ENCODE measurements around the gene ANKRD37.
"Not testable (repeated sequence)": the region's sequence is repeated elsewhere in the genome, so short reads cannot be mapped to it uniquely, and the experiment has no call there.

ANKRD37 gene, protein sequence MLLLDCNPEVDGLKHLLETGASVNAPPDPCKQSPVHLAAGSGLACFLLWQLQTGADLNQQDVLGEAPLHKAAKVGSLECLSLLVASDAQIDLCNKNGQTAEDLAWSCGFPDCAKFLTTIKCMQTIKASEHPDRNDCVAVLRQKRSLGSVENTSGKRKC

DNA sequence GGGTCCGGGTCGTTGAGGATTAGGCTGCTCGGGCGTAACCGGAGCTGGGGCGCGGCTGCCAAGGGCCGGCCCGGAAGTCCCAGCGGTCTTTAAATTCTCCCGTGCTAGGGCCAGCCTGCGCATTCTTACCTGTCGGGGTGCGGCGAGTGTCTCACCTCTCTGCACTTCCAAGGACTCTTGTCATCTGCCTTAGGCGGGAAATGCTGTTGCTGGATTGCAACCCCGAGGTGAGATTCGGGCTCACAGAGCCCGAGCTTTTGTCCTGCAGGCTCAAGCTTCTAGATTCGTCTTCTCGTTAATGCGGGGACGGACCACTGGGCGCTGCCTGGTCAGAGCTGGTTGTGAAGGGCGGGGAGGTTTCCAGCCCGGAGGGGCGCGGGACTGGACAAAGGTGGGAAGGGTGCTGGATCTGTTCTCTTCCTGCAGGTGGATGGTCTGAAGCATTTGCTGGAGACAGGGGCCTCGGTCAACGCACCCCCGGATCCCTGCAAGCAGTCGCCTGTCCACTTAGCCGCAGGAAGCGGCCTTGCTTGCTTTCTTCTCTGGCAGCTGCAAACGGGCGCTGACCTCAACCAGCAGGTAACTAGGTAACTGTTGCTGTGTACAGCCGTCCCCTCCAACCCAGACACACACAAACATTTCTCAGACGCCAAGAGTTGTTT, at the start of gene ANKRD37:
TSS of gene ANKRD37 (plus strand) at position 118 of the 662 bp plus-strand sequence. CDS start at position 201, 83 bp downstream.
- peak; percentile 40 for DNase-seq

DNA sequence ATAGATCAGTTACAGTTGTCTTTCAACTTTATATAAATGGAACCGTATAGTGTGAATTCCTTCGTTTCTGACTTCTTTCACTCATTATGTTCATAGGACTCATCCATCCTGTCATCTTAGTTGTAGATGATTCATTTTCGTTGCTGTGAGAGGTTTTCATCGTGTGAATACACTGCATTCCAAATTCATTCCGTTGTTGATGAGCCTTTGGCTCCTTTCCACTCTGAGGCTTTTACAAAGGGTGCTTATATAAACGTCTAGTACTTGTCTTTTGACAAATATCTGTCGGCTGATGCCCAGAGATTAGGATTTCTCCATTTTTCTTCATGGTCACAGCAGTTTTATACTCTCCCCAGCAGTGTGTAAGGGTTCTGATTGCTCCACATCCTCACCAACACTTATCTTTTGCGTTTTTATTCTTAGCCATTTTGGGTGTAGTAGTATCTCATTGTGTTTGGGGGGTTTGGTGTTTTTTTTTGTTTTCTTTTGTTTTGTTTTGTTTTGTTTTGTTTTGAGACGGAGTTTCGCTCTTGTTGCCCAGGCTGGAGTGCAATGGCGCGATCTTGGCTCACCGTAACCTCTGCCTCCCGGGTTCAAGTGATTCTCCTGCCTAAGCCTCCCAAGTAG, 49.6 kb upstream of the ANKRD37 start:
- no peak for DNase-seq

DNA sequence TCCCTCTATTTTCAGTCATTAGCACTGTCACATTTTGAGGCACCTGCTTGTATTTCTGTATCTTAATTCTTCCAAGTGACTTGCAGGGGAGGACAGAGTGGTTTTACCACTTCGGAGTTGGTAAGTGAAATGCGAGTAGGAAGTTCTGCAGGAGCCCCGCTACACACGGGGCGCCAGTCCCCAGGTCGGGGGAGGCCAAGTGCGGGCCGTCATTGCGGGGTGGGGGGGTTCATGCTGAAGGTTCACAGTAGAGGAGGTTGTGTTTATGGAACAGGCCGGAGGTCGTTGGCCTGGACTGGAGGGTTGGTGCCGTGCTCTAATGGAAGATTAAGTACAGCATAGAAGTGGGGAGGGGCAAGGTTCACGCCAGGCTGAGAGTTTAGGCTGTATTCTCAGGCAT, 45.0 kb upstream of the ANKRD37 start:
- DNase-seq: no peak

DNA sequence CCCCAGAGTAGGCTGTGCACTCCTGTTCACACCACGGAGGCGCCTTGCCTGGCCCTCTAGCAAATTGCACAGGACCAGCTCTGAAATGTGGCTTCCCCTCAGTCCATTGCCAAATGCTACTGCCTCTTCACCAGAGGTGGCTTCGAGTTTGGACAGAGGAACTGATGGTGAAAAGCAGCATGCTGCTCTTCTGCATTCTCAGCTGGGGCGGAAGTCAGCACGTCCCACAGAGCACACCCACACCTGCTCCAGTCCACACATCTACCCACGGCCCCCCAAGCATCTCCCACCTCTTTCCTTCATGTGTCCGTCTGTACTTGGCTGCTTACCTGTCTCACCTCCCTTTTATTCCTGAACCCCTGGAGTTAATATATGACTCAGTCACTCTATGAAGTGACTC, 44.4 kb upstream of the ANKRD37 start:
- DNase-seq: no peak

DNA sequence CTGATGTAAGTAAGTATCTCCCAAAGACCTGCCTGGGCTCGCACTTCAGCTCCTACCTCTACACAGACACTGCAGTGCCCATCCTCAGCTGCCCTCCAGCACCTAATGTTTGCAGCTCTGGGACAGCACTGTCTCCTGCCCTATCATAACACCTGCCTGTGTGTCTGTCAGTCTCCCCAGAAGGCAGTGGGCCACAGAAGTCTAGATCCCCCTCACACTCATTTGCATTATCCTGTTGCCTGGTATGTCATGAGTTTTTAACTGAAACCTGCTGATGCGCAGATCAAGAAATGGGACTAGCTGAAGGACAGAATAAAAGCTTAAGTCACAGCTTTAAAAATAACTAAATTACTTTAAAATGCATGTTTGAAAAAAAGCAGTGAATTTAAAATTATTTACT, 43.9 kb upstream of the ANKRD37 start:
- DNase-seq: no peak

DNA sequence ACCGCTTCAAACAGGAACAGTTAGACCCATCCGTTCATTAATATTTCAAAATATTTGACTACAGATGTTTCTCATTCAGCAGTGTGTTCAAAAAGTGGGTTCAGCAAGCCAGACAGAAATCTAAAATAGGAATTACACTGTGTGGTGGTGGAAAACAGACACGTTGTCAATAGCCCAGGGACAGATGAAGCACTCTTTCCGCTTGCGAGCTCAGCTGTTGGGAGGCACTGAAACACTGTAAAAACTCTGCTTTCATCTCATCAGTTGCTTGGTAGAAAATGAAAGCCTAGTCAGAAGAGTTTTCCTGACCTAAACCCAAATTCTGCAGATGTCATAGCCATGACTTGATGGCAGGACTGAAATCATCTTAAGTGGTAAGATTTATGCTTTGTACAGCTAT, 39.4 kb upstream of the ANKRD37 start:
- DNase-seq: no peak

DNA sequence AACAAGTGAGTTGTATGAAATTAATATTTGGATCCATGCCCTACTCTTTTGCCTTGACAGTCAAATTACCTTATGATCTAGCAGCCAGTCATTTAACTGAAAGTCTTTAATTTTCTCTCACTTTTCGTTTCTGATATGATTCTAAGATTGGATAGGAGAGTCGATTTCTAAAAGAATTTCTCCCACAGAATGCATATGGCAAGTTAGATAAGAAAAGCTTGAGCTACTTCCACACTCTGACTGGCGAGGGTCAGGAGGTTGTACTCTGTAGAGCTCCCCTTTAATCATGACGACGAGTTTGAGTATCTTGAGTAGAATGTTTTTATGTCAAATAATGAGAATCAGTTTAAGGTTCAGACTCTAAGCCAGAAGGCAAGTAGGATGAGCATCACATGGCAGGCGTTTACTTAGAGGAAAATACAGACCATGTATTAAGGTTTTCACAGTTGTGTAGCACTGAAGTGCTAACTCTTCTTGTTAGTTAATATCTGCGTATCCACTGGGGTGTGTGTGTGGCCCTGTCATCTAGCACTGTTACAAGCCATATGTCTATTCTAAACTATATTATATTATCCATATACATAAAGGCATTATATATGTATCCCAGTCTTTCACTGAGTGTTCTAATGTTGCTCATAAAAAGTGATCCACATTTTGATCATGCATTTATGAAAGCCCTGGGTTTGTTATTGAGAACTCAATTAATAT, 38.8 kb upstream of the ANKRD37 start:
- DNase-seq: no peak

DNA sequence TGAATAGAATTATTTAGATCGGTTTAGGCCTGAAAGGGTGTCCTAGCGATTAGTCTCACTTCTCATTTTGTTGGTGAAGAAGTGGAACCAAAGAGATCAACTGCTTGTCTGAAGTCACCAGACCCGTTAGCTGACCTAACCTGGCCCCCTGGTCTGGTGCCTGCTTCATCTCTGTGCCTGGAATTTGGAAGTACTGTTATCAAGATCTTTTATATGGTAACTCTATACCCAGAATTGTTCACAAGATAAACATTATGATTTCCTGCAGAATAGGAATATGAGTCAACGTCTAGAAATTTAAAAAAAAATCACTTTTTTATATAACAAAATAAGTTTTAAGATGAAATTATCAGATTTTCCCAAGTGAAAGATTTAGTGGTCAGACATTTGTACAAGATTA, 38.1 kb upstream of the ANKRD37 start:
- DNase-seq: no peak

DNA sequence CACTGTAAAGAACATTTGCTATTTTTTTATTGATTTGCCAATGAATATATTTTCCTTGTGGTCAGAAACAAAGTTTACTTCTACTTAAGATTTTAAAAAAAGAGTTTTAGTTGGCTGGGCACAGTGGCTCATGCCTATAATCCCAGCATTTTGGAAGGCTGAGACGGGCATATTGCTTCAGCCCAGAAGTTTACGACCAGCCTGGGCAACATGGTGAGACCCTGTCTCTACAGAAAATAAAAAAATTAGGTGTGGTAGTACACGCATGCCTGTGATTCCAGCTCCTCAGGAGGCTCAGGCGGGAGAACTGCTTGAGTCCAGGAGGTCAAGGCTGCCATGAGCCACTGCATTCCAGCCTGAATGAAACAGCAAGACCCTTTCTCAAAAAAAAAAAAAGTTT, 37.7 kb upstream of the ANKRD37 start:
- DNase-seq: no peak

DNA sequence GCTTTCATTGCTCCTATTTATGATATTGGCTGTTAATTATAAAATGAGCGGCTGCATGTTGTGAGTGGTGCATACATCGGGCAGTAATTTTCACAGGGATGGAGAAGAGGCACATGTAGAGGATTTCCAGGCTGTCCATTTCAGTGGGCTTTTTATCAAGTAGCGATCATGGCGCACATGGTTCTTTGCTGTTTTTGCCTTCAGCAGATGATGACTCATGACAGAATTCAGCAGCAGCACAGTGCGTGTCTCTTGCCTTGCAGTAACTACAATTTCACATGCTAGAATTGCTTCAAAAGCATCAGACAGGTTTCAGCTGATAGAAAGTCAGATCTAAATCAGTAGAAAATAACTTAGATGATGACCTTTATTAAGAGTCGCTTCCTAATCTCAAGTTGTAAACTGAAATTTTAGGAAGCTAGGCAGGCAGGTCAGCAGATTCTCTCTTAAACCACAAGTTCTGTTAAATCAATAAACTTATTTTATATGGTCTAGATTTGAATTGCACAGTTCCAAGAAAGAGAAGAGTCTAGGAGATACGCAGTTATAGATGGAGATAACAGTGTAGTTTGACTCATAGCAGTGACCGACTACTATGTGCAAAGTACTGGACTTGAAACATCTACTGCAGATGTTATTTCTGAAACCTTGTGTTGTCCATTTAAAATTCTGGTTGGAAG, 36.7 kb upstream of the ANKRD37 start:
- DNase-seq: no peak

DNA sequence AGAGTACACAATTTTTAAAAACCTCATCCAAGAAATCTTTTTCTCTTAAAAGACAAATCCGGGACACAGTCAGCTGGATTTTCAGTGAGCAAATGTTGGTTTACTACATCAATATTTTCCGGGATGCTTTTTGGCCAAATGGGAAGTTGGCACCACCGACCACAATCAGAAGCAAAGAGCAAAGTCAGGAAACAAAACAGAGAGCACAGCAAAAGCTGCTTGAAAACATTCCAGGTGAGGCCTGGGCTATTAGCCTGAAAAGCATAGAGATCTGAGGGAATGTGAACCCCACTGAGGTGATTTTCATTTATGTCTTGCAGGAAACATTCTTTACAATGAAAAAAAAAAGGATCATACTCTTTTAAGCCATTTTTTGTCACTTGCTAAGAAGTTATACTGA, 34.8 kb upstream of the ANKRD37 start:
- no peak for DNase-seq

DNA sequence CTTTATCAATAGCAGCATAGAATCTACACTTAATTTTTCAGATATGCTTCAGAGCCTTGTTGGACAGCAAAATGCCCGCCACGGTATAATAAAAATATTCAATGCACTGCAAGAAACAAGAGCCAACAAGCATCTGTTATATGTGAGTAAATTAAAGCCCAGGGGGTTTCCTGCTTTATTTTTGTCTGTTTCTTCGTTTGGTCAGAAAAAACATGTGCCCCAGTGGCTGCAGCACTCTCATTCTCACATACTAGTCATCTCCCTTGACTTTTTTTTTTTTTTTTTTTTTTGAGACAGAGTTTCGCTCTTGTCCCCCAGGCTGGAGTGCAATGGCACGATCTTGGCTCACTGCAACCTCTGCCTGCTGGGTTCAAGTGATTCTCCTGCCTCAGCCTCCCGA, 34.1 kb upstream of the ANKRD37 start:
- not testable (repeated sequence) for DNase-seq

DNA sequence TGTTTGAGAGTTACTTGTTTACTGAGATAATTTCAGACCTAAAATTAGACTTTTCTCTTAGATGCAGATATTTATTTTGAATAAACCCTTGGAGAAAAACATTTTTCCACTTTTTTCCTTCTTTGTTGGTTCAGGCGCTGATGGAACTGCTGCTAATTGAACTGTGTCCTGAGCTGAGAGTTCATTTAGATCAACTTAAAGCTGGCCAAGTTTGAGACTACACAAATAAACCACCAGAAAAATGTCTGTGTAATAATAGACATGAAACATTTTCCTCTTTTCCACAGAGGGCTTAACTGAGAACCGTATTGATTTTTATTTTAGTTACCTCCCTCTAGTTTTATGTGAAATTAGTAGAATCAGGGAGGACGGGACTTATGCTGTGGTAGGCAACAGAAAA, 33.4 kb upstream of the ANKRD37 start:
- DNase-seq: no peak

DNA sequence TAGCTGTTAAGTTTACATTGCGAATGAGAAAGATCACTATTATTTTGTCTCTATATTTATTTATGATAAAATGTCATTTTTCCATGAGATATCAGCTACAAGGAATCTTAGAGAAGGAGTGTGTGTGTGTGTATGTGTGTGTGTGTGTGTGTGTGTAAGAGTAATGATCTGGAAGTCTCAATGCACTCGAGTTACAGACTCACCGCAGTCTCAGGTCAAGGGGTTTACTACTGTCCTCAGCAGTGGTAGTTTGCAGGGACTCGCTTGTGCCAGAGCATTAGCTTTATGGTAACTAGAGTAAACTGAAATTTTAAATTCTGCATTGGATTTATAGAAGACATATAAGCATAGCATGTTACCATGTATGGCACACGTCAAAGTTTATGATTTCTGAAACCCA, 31.8 kb upstream of the ANKRD37 start:
- no peak for DNase-seq

DNA sequence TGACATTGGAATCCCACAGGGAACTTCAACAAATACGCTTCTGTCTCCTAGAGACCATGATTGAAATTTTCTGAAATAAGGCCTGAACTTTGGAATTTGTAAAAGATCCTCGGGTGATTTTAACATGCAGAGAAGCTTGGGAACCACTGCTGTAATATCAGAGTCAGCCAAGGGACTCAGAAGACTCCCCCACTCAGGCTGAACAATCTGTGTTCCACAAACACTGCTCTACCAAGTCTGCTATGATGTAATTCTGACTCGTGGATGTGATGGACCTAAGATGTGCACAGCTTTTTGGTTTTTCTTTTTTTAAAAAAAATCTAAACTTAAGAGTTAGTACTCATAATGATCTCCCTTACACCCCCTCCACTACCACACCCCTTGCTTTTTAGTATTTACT, 26.9 kb upstream of the ANKRD37 start:
- DNase-seq: no peak

DNA sequence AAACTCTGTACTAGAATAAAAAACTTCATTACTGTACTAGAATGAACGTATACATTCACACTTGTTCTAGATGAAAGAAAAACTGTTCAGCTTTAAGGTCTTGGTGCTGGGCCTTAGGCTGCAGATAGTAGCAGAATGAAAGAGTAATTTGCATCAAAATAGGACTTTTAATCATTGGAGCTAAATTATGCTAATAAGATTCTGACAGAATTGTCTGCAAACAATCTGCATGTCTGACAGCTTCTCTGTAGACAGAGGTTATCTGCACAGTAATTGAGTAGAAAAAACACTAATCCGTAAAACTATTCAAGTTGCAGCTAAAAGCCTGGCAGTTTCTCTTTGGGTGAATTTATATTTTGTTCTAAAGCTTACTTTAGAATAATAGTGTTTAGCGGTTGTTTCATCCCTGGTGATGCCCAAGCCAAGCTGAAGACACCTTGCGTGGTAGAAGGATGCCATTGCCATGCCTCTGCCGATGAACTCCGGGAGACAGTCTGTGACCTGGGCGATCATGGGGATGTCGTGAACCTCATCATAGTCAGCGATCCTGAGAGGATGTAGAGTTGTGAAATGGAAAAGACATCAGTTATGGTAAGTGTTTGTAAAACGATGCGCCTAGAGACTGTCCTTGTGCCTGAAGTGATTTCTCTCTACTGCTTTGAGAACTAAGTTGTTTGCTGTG, 26.2 kb upstream of the ANKRD37 start:
- no peak for DNase-seq

DNA sequence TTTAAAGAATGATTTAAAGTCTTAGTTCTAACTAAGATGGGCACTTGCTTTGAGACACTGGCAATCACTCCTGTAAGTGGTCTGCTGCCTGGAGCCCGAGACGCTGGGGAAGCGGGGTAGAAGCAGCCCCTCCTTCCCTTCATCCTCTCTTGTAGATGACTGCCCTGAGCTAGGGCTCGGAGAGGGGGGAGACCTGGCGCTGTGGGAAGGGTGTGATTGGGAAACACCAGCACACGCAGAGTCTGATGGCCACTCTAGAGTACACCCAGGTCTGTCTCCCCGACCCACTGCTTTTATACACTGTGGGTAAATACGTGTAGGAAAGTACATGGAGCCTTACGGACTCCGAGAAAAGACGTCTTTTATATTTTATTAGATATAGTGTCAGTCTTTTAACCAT, 24.9 kb upstream of the ANKRD37 start:
- DNase-seq: no peak

DNA sequence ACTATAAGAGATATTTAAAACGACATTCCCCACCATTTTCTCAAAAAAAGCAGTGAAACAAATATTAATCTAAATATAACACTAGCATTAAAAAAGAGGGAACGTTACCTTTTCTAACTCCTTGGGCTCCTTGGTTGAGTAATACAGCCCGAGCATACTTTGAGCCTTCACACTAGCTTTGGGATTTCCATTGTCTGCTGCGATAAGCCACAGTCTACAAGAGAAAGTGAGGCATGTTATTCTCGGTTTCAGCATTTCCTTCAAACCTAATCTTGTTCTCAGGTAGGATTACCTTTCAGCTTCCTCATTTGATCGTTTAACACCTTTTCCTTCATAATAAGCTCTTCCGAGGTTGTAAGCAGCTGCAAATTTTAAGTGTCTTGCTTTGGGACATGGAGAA, 22.6 kb upstream of the ANKRD37 start:
- no peak for DNase-seq

DNA sequence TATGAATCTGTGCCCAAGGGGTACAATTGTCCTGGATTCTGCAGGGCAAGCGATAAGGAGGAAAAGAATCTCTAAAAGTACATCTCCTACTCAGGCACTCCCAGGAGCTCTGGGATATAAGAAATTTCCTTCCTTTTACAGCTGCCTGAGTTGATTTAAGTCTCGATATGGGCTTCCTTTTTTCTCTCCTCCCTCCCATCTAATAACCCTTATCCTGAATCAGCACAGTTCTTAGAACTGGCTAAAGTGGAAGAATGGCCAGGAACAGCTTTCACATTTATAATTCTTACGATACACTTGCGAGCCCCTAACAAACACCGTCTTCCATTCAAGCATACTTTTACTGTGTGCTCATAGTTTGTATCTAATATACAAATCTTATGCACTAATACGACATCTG, 22.1 kb upstream of the ANKRD37 start:
- no peak for DNase-seq

DNA sequence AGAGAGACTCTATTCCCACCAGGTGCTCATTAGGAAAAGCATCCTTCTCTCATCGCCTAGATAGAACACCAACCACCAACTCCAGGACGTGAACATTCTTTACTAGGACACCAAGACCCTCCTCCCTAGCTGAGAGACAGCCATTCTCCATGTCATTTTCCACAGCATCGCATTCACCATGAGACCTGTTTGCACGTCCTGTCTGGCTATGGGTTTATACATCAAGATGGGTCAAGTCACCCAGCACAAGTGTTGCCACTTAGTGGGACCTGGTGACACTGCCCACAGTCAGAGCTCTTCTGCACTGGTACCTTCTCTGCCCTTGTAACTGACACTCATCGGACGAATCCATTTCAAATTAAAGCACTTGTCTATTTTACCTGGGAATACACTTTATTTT, 18.4 kb upstream of the ANKRD37 start:
- no peak for DNase-seq

DNA sequence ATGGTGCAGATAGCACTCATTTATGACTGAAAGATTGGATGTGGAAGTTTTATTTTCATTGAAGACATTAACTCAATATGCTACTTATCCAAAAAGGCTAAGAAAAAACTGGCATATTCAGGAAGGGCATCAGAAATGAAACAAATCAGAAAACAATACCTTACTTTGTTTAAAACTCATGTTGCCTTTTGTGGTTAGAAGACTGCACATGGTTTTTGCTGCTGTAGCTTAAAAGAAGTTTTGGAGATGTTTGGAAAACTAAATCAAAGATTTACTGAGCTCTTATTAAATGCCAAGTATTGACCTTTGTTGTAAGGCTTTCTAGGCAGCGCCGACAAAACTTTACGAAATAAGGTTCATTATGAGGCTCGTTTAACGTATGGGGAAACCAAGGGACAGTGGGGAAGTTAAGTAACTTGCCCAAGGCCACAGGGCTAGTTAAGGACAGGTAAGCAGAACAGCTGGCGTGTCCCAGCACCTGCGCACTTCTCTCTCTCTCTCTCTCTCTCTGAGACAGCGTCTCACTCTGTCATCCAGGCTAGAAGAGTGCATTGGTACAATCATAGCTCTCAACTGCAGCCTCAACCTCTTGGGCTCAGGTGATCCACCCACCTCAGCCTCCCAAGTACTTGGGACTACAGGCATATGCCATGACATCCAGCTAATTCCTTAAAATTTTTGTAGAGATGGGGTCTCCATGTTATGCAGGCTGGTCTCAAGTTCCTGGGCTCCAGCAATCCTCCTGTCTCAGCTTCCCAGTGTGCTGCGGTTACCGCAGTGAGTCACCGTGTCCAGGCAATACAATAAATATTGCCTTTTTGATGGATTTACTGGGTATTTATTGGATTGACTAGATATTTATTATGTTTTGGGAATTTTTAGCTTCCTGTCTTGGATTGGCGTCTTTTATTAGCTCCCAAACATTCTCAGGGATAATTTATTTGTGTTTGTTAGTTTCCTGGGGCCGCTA, 17.0 kb upstream of the ANKRD37 start:
- no peak for DNase-seq

DNA sequence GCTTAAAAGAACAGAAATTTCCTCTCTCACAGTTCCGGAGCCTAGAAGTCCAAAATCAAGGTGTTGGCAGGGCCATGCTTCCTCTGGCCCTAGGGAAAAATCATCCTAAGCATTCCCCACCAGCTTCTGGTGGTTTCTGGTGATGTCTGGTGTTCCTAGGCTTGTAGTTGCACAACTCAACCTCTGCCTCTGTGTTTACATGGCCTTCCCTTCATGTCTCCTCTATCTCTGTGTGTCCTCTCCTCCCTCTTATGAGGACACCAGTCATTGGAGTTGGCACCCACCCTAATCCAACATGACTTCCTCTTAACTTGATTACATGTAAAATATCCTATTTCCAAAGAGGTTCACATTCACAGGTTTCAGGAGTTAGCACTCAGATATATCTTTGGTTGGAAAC, 16.3 kb upstream of the ANKRD37 start:
- no peak for DNase-seq
